Measurements from ENCODE around the gene FHOD1. TPM values are rescaled to one million over a fixed set of nuclear protein-coding genes. Genes with fewer than 3 reads are reported as not detected.

The FHOD1 gene
- total RNA-seq, 4 donors from 2014 or later: 1.9 to 7.4 (median 5.3) TPM

GRCh38 chr16:67184453-67184994, 62.8 kb downstream of the FHOD1 start:
- no CpG with 5 or more reads among the region's 59 CpGs for WGBS, 2 donors
- H3K27me3 ChIP-seq: no peaks in the 10 kb centered on the region
- no peak for DNase-seq
- H3K27ac ChIP-seq: peak overlapping the region; percentile 93 to 99 (median 98)
- intact Hi-C loops (cut with DNase I): no loop called here
- no peaks in the 10 kb centered on the region for H3K36me3 ChIP-seq
- no peak for TF ChIP-seq POLR2A (IDR thresholded peaks at IDR 0.05)
- TF ChIP-seq CTCF (IDR thresholded peaks at IDR 0.05): no peak
- no peaks in the 10 kb centered on the region for H3K9me3 ChIP-seq
- peaks cover 22 to 58% (median 39%) of the 10 kb centered on the region in 3 donors for H3K4me1 ChIP-seq
- H3K4me3 ChIP-seq: peak overlapping the region; percentile 58 to 94 (median 60)

- H3K4me3 ChIP-seq: peak within 1 kb of the TSS; percentile 58 to 94 (median 60)
- peak within 1 kb of the TSS; percentile 93 to 99 (median 98) for H3K27ac ChIP-seq
- peak in 1 of 6 experiments; percentile 7 for TF ChIP-seq CTCF (IDR thresholded peaks at IDR 0.05)
- peak in 2 of 4 donors; percentile 45 to 63 for TF ChIP-seq POLR2A (IDR thresholded peaks at IDR 0.05)
- no peaks in the 10 kb centered on the region for H3K36me3 ChIP-seq
- DNase-seq: peak; percentile 76
- no peaks in the 10 kb centered on the region for H3K9me3 ChIP-seq
- intact Hi-C loops (cut with DNase I): no loop called here
- peaks cover 26 to 65% (median 46%) of the 10 kb centered on the region in 3 donors for H3K4me1 ChIP-seq
- no peaks in the 10 kb centered on the region for H3K27me3 ChIP-seq
- 0 to 4% methylated on average over 6 to 8 of the region's 77 CpGs for WGBS, 2 donors
Observed at GRCh38 chr16:67183627-67184452, 63.4 kb downstream of the FHOD1 start, which contains the start of gene MATCAP1. MATCAP1 (minus strand) TSS chr16:67183963; CDS start chr16:67180610, 3,353 bp downstream.

- H3K9me3 ChIP-seq: no peaks in the 10 kb centered on the region
- peak overlapping the region; percentile 58 to 94 (median 60) for H3K4me3 ChIP-seq
- TF ChIP-seq CTCF (IDR thresholded peaks at IDR 0.05) (peak in 1 of 6 experiments; percentile 6), POLR2A (IDR thresholded peaks at IDR 0.05) (no peak)
- peak overlapping the region; percentile 93 to 99 (median 98) for H3K27ac ChIP-seq
- intact Hi-C loops (cut with DNase I): no loop called here
- no peak for DNase-seq
- no peaks in the 10 kb centered on the region for H3K27me3 ChIP-seq
- 7 to 8% methylated on average over 7 to 8 of the region's 11 CpGs for WGBS, 2 donors
- no peaks in the 10 kb centered on the region for H3K36me3 ChIP-seq
- peaks cover 32 to 71% (median 51%) of the 10 kb centered on the region in 3 donors for H3K4me1 ChIP-seq
Observed at GRCh38 chr16:67183284-67183626, 64.0 kb downstream of the FHOD1 start.

- Histone ChIP-seq H3K4me3 (no peak overlapping the region), H3K4me1 (peaks cover 41 to 81% (median 58%) of the 10 kb centered on the region in 3 donors), H3K9me3 (no peaks in the 10 kb centered on the region), H3K27ac (peak overlapping the region in 3 of 4 donors; percentile 93 to 99 (median 99)), H3K27me3 (no peaks in the 10 kb centered on the region), H3K36me3 (no peaks in the 10 kb centered on the region)
- TF ChIP-seq POLR2A (IDR thresholded peaks at IDR 0.05) (no peak), CTCF (IDR thresholded peaks at IDR 0.05) (no peak)
- DNase-seq: no peak
- WGBS, 2 donors: 63 to 80% methylated on average over 2 of the region's 2 CpGs
- intact Hi-C loops (cut with DNase I): no loop called here
Observed at GRCh38 chr16:67182288-67182687, 65.0 kb downstream of the FHOD1 start.

- H3K9me3 ChIP-seq: no peaks in the 10 kb centered on the region
- peaks cover 42 to 90% (median 64%) of the 10 kb centered on the region in 3 donors for H3K4me1 ChIP-seq
- peaks cover 0 to 2% (median 0%) of the 10 kb centered on the region in 3 donors for H3K36me3 ChIP-seq
- WGBS, 2 donors: 18 to 30% methylated on average over 2 of the region's 2 CpGs
- TF ChIP-seq POLR2A (IDR thresholded peaks at IDR 0.05) (no peak), CTCF (IDR thresholded peaks at IDR 0.05) (no peak)
- no peak overlapping the region for H3K4me3 ChIP-seq
- no peak for DNase-seq
- H3K27ac ChIP-seq: peak overlapping the region; percentile 16 to 90 (median 75)
- H3K27me3 ChIP-seq: no peaks in the 10 kb centered on the region
- intact Hi-C loops (cut with DNase I): no loop called here
Observed at GRCh38 chr16:67181346-67181745, 65.9 kb downstream of the FHOD1 start.
